Stimulated activated CD8-positive, alpha-beta memory T cell treated with anti-CD3 and anti-CD28 coated beads, Interleukin-4, amount 100 ng/mL, for 4 hours (primary cell): ENCODE measurements around the gene SGTB.
"Not testable (repeated sequence)": the region's sequence is repeated elsewhere in the genome, so short reads cannot be mapped to it uniquely, and the experiment has no call there.

Experiments
- DNase-seq, 2 donors: peaks; one replicate each; pipeline ENCODE4 v3.0.0-alpha.2; 2020; ENCODE audit warnings: low read depth in 2 of 2, low spot score in 1 of 2

The SGTB gene

DNA sequence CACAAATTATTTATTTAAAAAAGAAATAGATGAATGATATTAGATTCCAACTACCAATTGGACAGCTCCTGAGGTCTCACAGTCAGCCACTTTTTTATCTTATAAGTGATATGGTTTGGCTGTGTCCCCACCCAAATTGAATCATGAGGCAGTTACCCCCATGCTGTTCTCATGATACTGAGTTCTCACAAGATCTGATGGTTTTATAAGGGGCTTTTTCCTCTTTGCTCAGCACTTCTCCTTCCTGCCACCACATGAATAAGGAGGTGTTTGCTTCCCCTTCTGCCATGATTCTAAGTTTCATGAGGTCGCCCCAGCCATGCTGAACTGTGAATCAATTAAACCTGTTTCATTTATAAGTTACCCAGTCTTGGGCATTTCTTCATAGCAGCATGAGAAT is 13.0 kb upstream of the SGTB start:
- no peak for DNase-seq

- DNase-seq: not testable (repeated sequence)
Observed at GRCh38 chr5:65734196-65734775, 12.4 kb upstream of the SGTB start.

GRCh38 chr5:65732046-65732445 is 10.1 kb upstream of the SGTB start:
- DNase-seq: not testable (repeated sequence)

GRCh38 chr5:65730910-65731309 is 9.0 kb upstream of the SGTB start:
- DNase-seq: no peak

DNA sequence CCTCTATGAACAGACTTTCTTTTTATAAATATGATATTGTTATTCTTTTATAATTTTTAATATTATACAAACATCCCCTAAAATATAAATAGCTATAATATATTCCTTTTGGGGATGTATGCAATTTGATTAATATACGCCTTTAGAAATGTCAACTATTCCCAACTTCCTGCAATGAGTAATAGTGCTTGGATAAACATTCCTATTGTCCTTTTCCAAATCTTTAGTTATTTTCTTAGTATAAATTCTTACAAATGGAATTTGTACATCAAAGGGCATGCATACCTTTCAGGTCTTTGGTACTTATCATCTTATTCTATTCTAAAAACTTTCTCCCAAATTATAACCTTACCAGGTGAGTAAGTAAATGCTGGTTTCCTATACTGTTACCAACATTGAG is 6.3 kb upstream of the SGTB start:
- no peak for DNase-seq

GRCh38 chr5:65727491-65728156 is 5.7 kb upstream of the SGTB start:
- DNase-seq: no peak

- DNase-seq: no peak
Observed at GRCh38 chr5:65722575-65723403, 880 bp upstream of the SGTB start.

GRCh38 chr5:65721050-65721719 is 724 bp downstream of the SGTB start:
- DNase-seq: no peak

DNA sequence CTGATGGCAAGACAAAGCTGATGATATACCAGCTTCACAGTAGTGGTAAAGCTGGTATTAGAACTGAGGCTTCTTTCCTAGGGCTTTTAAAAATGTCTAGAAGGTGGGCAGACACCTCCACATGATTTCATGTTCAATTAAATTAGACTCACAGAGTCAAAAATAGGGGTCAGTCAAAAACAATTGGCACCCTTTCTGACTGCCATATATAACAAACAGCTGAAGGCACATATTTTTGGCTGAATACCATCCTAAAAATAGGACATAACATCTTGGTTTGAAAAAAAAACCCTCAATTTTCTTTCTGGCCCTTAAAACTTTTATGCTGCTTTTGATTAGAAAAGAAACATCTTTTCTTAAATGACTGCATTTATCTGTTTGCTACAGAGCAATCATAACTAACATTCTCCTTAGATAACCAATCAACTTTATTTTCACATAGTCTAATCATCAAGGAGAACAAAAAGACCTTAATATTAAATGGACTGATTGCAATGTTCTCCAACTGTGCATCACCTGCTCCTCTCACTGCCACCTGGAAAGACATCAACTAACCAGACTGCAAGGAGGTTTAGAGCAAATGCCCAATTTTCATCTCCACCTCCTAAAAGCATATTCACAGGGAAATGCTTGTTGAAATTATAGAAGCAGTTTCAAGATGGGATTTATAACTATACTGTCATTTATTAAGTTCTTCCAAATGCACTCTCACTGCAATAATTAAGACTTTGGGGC is 3.2 kb downstream of the SGTB start:
- DNase-seq: no peak

GRCh38 chr5:65708145-65708544 is 13.8 kb downstream of the SGTB start:
- no peak for DNase-seq

DNA sequence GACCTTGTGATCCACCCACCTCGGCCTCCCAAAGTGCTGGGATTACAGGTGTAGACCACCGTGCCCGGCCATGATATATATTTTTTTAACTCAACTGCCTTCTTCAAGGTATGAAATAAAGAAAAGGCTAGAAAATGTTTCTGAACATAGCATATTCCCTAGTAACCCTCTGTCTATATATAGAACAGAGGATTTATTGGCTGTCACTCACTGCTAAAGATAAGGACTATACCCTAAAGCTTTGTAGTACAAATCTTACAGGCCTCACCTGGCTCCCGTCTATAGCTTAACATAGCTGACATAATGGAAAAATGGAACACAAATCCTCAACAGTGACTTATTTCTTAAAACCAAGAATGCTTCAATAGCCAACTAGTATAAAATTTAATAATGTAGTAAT is 14.2 kb downstream of the SGTB start:
- no peak for DNase-seq

- DNase-seq: no peak
Observed at GRCh38 chr5:65704621-65705239, 17.2 kb downstream of the SGTB start.

- DNase-seq: no peak
Observed at GRCh38 chr5:65702036-65702435, 19.9 kb downstream of the SGTB start.

DNA sequence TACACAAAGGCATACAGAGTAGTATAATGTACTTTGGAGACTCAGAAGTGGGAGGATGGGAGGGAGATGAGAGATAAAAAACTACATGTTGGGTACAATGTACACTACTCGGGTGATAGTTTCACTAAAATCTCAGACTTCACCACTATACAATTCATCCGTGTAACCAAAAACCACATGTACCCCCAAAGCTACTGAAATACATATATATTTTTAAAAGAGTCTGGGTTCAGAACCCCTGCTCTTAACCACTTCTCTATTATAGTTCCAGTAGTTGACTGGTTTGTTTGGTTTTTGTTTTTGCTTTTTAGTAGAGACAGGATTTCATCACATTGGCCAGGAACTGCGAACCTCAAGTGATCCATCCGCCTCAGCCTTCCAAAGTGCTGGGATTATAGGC is 22.6 kb downstream of the SGTB start:
- DNase-seq: no peak

GRCh38 chr5:65696892-65697291 is 25.0 kb downstream of the SGTB start:
- DNase-seq: no peak

GRCh38 chr5:65695896-65696295 is 26.0 kb downstream of the SGTB start:
- DNase-seq: no peak

DNA sequence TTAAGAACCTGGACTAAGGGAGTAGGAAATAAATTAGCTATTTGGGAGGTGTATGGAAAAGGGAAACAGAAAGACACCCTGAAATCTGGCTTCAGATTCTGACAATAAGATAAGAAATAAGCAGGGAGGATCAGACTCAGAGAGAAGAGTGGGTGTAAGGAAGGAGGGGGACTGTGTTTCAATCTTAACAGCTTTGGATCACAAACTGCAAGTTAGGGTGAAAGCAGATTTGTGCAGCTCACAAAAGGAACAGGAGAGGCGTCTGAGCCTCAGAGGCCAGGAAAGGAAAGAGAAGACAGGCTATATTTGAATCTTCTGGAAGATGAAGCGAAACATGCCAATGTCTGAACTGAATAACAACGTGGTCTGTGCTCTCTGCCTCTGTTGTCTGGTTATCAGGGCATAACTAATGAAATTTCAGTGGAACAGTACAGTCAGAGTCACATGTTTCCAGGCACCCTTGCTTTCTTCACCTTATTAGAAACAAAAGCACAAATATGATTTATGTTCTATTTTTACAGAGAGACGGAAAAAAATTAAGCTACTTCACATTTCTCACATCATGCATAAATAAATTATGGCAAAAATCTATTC is 26.6 kb downstream of the SGTB start:
- no peak for DNase-seq

GRCh38 chr5:65693121-65693520 is 28.8 kb downstream of the SGTB start:
- DNase-seq: no peak

DNA sequence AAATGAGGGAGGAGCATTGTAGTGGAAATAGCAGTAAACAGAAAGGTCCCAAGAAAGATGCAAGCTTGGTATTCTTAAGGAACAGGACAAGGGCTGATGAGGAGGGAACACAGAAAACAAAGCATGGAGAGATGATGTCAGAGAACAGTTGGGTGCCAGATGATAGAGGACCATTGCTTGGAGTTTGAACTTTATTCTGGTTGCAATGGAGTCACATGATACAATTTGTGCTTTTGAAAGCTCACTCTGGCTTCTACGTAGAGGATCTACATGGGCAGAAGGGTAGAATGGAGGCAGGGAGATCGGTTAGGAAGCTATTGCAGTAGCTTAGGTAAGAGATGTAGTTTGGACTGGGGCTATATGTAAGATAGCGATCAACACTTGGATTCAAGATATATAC is 39.8 kb downstream of the SGTB start:
- DNase-seq: no peak

- not testable (repeated sequence) for DNase-seq
Observed at GRCh38 chr5:65676056-65676455, 45.9 kb downstream of the SGTB start.
